Kidney epithelial cell (primary cell): ENCODE measurements around the gene SDS. TPM values are rescaled to one million over a fixed set of nuclear protein-coding genes. Genes with fewer than 3 reads are reported as not detected.
"Not testable (repeated sequence)": the region's sequence is repeated elsewhere in the genome, so short reads cannot be mapped to it uniquely, and the experiment has no call there.

ENCODE experiments used
- DNase-seq: peaks from one replicate; pipeline ENCODE4 v3.0.0-alpha.2; 2010; ENCODE audit warnings: low read depth
- H3K27me3 ChIP-seq: 2 replicates; pipeline ENCODE4 v1.6.0; 2011; ENCODE audit warnings: low read length; ENCODE audit not compliant: control insufficient read depth, insufficient read depth
- H3K36me3 ChIP-seq: 2 replicates; pipeline ENCODE4 v1.5.1; 2011; ENCODE audit warnings: low read length; ENCODE audit not compliant: control insufficient read depth, insufficient read depth
- H3K4me3 ChIP-seq: 2 replicates; pipeline ENCODE4 v1.5.1; 2011; ENCODE audit warnings: low read depth, mild to moderate bottlenecking, control low read depth, low read length
- total RNA-seq: library from RNA; depleted of rRNA; stranded (reverse); fragments of >200 nt; gene quantifications from 2 replicates; pipeline ENCODE4 v1.2.3, GENCODE V29; 2015
- TF ChIP-seq, protein P1 (sequence below): IDR thresholded peaks from 2 replicates; pipeline ENCODE4 v1.5.1; 2011; ENCODE audit warnings: mild to moderate bottlenecking, moderate library complexity, low read length, control low read depth, inconsistent platforms; ENCODE audit not compliant: insufficient read depth, poor library complexity, severe bottlenecking

The SDS gene
- total RNA-seq, 1 donor from 2014 or later: not detected

- DNase-seq: no peak
- no peak overlapping the region for H3K4me3 ChIP-seq
- no peaks in the 10 kb centered on the region for H3K27me3 ChIP-seq
- no peaks in the 10 kb centered on the region for H3K36me3 ChIP-seq
- TF ChIP-seq, protein P1, sequence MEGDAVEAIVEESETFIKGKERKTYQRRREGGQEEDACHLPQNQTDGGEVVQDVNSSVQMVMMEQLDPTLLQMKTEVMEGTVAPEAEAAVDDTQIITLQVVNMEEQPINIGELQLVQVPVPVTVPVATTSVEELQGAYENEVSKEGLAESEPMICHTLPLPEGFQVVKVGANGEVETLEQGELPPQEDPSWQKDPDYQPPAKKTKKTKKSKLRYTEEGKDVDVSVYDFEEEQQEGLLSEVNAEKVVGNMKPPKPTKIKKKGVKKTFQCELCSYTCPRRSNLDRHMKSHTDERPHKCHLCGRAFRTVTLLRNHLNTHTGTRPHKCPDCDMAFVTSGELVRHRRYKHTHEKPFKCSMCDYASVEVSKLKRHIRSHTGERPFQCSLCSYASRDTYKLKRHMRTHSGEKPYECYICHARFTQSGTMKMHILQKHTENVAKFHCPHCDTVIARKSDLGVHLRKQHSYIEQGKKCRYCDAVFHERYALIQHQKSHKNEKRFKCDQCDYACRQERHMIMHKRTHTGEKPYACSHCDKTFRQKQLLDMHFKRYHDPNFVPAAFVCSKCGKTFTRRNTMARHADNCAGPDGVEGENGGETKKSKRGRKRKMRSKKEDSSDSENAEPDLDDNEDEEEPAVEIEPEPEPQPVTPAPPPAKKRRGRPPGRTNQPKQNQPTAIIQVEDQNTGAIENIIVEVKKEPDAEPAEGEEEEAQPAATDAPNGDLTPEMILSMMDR: no peak
Measured at GRCh38 chr12:113361574-113362370, 41.9 kb downstream of the SDS start.

GRCh38 chr12:113359939-113360748 is 43.5 kb downstream of the SDS start:
- Histone ChIP-seq H3K27me3 (no peaks in the 10 kb centered on the region), H3K36me3 (no peaks in the 10 kb centered on the region), H3K4me3 (no peak overlapping the region)
- TF ChIP-seq, protein P1: no peak
- no peak for DNase-seq

GRCh38 chr12:113359133-113359938 is 44.4 kb downstream of the SDS start:
- peak overlapping the region; percentile 60 for H3K4me3 ChIP-seq
- no peak for DNase-seq
- no peaks in the 10 kb centered on the region for H3K36me3 ChIP-seq
- TF ChIP-seq, protein P1: no peak
- no peaks in the 10 kb centered on the region for H3K27me3 ChIP-seq

DNA sequence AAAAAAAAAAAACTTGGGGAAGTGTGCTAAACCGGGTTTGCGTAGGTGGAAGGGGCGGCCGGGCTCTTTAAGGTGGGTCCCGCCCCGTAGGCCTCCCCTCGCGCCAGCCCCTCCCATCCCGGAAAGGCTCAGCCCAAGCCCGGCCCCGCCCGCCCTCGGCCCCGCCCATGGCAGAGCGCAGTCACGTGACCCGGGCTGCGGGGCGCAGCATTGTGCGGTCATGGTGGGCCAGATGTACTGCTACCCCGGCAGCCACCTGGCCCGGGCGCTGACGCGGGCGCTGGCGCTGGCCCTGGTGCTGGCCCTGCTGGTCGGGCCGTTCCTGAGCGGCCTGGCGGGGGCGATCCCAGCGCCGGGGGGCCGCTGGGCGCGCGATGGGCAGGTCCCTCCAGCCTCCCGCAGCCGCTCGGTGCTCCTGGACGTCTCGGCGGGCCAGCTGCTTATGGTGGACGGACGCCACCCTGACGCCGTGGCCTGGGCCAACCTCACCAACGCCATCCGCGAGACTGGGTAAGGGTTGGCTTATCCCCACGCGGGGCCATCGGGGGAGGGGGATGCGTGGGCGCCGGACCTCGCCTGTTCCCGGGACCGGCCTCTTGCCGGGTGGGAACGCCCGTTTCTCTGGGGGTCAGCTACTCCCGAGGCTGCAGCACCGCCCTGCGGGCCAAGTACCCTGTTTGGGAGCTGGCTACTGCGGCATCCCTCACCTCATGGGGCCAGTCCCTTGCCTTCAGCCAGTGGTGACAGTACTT is 45.1 kb downstream of the SDS start, which contains the start of gene PLBD2:
Gene PLBD2 (plus strand): TSS at position 207 of the 752 bp plus-strand sequence. CDS start 14 bp downstream, at position 221.
- Histone ChIP-seq H3K4me3 (peak within 1 kb of the TSS; percentile 60), H3K36me3 (no peaks in the 10 kb centered on the region), H3K27me3 (no peaks in the 10 kb centered on the region)
- peak; percentile 54 for DNase-seq
- TF ChIP-seq, protein P1: no peak

DNA sequence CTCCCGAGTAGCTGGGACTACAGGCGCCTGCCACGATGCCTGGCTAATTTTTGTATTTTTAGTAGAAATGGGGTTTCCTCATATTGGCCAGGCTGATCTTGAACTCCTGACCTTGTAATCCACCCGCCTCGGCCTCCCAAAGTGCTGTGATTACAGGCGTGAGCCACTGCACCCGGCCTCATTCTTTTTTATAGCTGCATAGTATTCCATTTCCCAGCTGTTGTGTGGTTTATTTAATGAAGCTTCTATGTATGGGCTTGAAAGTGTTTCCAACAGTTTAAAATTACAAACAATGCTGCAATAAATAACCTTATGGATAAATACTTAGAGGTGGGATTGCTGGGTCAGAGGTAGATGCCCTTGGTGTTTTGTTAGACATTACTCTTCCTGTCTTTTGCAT is 49.5 kb downstream of the SDS start:
- H3K4me3 ChIP-seq, H3K36me3 ChIP-seq, DNase-seq, H3K27me3 ChIP-seq: not testable (repeated sequence)
